ENCODE measurements around the gene ANKRD60.

ANKRD60 gene

GRCh38 chr20:58182521-58183140 lies 45.8 kb downstream of the ANKRD60 start:
- Histone ChIP-seq H3K27me3 (replicated peaks; ENCODE audit: control insufficient read depth, insufficient read depth, low read length) (peaks cover 23% of the 10 kb centered on the region), H3K4me1 (ENCODE audit: control insufficient read depth, insufficient read depth, low read length) (peaks cover 3% of the 10 kb centered on the region), H3K36me3 (ENCODE audit: control insufficient read depth, insufficient read depth, low read length, severe bottlenecking) (no peaks in the 10 kb centered on the region), H3K9ac (ENCODE audit: low read length) (no peak overlapping the region), H3K4me3 (ENCODE audit: low read length) (no peak overlapping the region), H3K9me3 (ENCODE audit: control insufficient read depth, low read length) (peaks cover 18% of the 10 kb centered on the region)
- DNase-seq (ENCODE audit: low read depth): no peak

- Histone ChIP-seq H3K9ac (ENCODE audit: low read length) (peak overlapping the region; percentile 18), H3K27me3 (replicated peaks; ENCODE audit: control insufficient read depth, insufficient read depth, low read length) (peaks cover 22% of the 10 kb centered on the region), H3K36me3 (ENCODE audit: control insufficient read depth, insufficient read depth, low read length, severe bottlenecking) (no peaks in the 10 kb centered on the region), H3K9me3 (ENCODE audit: control insufficient read depth, low read length) (peaks cover 13% of the 10 kb centered on the region), H3K4me3 (ENCODE audit: low read length) (peak overlapping the region; percentile 64), H3K4me1 (ENCODE audit: control insufficient read depth, insufficient read depth, low read length) (peaks cover 7% of the 10 kb centered on the region)
- DNase-seq (ENCODE audit: low read depth): peak; percentile 72
Measured at GRCh38 chr20:58179432-58180099, 48.9 kb downstream of the ANKRD60 start.

GRCh38 chr20:58179083-58179431 lies 49.4 kb downstream of the ANKRD60 start:
- DNase-seq (ENCODE audit: low read depth): no peak
- H3K27me3 ChIP-seq (replicated peaks; ENCODE audit: control insufficient read depth, insufficient read depth, low read length): peaks cover 17% of the 10 kb centered on the region
- H3K4me3 ChIP-seq (ENCODE audit: low read length): peak overlapping the region; percentile 64
- H3K9ac ChIP-seq (ENCODE audit: low read length): peak overlapping the region; percentile 18
- no peaks in the 10 kb centered on the region for H3K36me3 ChIP-seq (ENCODE audit: control insufficient read depth, insufficient read depth, low read length, severe bottlenecking)
- peaks cover 8% of the 10 kb centered on the region for H3K9me3 ChIP-seq (ENCODE audit: control insufficient read depth, low read length)
- H3K4me1 ChIP-seq (ENCODE audit: control insufficient read depth, insufficient read depth, low read length): peaks cover 10% of the 10 kb centered on the region

- Histone ChIP-seq H3K36me3 (ENCODE audit: control insufficient read depth, insufficient read depth, low read length, severe bottlenecking) (no peaks in the 10 kb centered on the region), H3K4me3 (ENCODE audit: low read length) (no peak overlapping the region), H3K4me1 (ENCODE audit: control insufficient read depth, insufficient read depth, low read length) (peaks cover 10% of the 10 kb centered on the region), H3K9me3 (ENCODE audit: control insufficient read depth, low read length) (no peaks in the 10 kb centered on the region), H3K9ac (ENCODE audit: low read length) (no peak overlapping the region), H3K27me3 (replicated peaks; ENCODE audit: control insufficient read depth, insufficient read depth, low read length) (peaks cover 16% of the 10 kb centered on the region)
- no peak for DNase-seq (ENCODE audit: low read depth)
Measured at GRCh38 chr20:58177799-58178198, 50.7 kb downstream of the ANKRD60 start.

GRCh38 chr20:58175836-58176235 lies 52.6 kb downstream of the ANKRD60 start:
- Histone ChIP-seq H3K9ac (ENCODE audit: low read length) (no peak overlapping the region), H3K4me1 (ENCODE audit: control insufficient read depth, insufficient read depth, low read length) (peaks cover 10% of the 10 kb centered on the region), H3K4me3 (ENCODE audit: low read length) (no peak overlapping the region), H3K27me3 (replicated peaks; ENCODE audit: control insufficient read depth, insufficient read depth, low read length) (peaks cover 3% of the 10 kb centered on the region), H3K9me3 (ENCODE audit: control insufficient read depth, low read length) (no peaks in the 10 kb centered on the region), H3K36me3 (ENCODE audit: control insufficient read depth, insufficient read depth, low read length, severe bottlenecking) (no peaks in the 10 kb centered on the region)
- no peak for DNase-seq (ENCODE audit: low read depth)

GRCh38 chr20:58175425-58175824 lies 53.0 kb downstream of the ANKRD60 start:
- Histone ChIP-seq H3K36me3 (ENCODE audit: control insufficient read depth, insufficient read depth, low read length, severe bottlenecking) (no peaks in the 10 kb centered on the region), H3K4me1 (ENCODE audit: control insufficient read depth, insufficient read depth, low read length) (peaks cover 10% of the 10 kb centered on the region), H3K4me3 (ENCODE audit: low read length) (no peak overlapping the region), H3K9me3 (ENCODE audit: control insufficient read depth, low read length) (no peaks in the 10 kb centered on the region), H3K27me3 (replicated peaks; ENCODE audit: control insufficient read depth, insufficient read depth, low read length) (no peaks in the 10 kb centered on the region), H3K9ac (ENCODE audit: low read length) (peak overlapping the region; percentile 47)
- no peak for DNase-seq (ENCODE audit: low read depth)

- Histone ChIP-seq H3K9ac (ENCODE audit: low read length) (peak overlapping the region; percentile 53), H3K27me3 (replicated peaks; ENCODE audit: control insufficient read depth, insufficient read depth, low read length) (no peaks in the 10 kb centered on the region), H3K9me3 (ENCODE audit: control insufficient read depth, low read length) (no peaks in the 10 kb centered on the region), H3K4me3 (ENCODE audit: low read length) (peak overlapping the region; percentile 28), H3K36me3 (ENCODE audit: control insufficient read depth, insufficient read depth, low read length, severe bottlenecking) (no peaks in the 10 kb centered on the region), H3K4me1 (ENCODE audit: control insufficient read depth, insufficient read depth, low read length) (peaks cover 10% of the 10 kb centered on the region)
- DNase-seq (ENCODE audit: low read depth): no peak
Measured at GRCh38 chr20:58174708-58175280, 53.7 kb downstream of the ANKRD60 start.

GRCh38 chr20:58173930-58174707 lies 54.3 kb downstream of the ANKRD60 start:
- no peaks in the 10 kb centered on the region for H3K9me3 ChIP-seq (ENCODE audit: control insufficient read depth, low read length)
- no peaks in the 10 kb centered on the region for H3K27me3 ChIP-seq (replicated peaks; ENCODE audit: control insufficient read depth, insufficient read depth, low read length)
- peak; percentile 1 for DNase-seq (ENCODE audit: low read depth)
- H3K4me1 ChIP-seq (ENCODE audit: control insufficient read depth, insufficient read depth, low read length): peaks cover 7% of the 10 kb centered on the region
- H3K36me3 ChIP-seq (ENCODE audit: control insufficient read depth, insufficient read depth, low read length, severe bottlenecking): no peaks in the 10 kb centered on the region
- peak overlapping the region; percentile 28 for H3K4me3 ChIP-seq (ENCODE audit: low read length)
- peak overlapping the region; percentile 53 for H3K9ac ChIP-seq (ENCODE audit: low read length)

GRCh38 chr20:58173091-58173490 lies 55.4 kb downstream of the ANKRD60 start:
- Histone ChIP-seq H3K4me1 (ENCODE audit: control insufficient read depth, insufficient read depth, low read length) (peaks cover 7% of the 10 kb centered on the region), H3K9ac (ENCODE audit: low read length) (no peak overlapping the region), H3K4me3 (ENCODE audit: low read length) (no peak overlapping the region), H3K36me3 (ENCODE audit: control insufficient read depth, insufficient read depth, low read length, severe bottlenecking) (no peaks in the 10 kb centered on the region), H3K9me3 (ENCODE audit: control insufficient read depth, low read length) (no peaks in the 10 kb centered on the region), H3K27me3 (replicated peaks; ENCODE audit: control insufficient read depth, insufficient read depth, low read length) (no peaks in the 10 kb centered on the region)
- DNase-seq (ENCODE audit: low read depth): no peak

- Histone ChIP-seq H3K9ac (ENCODE audit: low read length) (no peak overlapping the region), H3K27me3 (replicated peaks; ENCODE audit: control insufficient read depth, insufficient read depth, low read length) (no peaks in the 10 kb centered on the region), H3K4me1 (ENCODE audit: control insufficient read depth, insufficient read depth, low read length) (peaks cover 7% of the 10 kb centered on the region), H3K4me3 (ENCODE audit: low read length) (no peak overlapping the region), H3K36me3 (ENCODE audit: control insufficient read depth, insufficient read depth, low read length, severe bottlenecking) (no peaks in the 10 kb centered on the region), H3K9me3 (ENCODE audit: control insufficient read depth, low read length) (no peaks in the 10 kb centered on the region)
- no peak for DNase-seq (ENCODE audit: low read depth)
Measured at GRCh38 chr20:58171796-58172425, 56.5 kb downstream of the ANKRD60 start.

- H3K36me3 ChIP-seq (ENCODE audit: control insufficient read depth, insufficient read depth, low read length, severe bottlenecking): no peaks in the 10 kb centered on the region
- no peaks in the 10 kb centered on the region for H3K9me3 ChIP-seq (ENCODE audit: control insufficient read depth, low read length)
- H3K4me3 ChIP-seq (ENCODE audit: low read length): no peak overlapping the region
- H3K4me1 ChIP-seq (ENCODE audit: control insufficient read depth, insufficient read depth, low read length): peaks cover 2% of the 10 kb centered on the region
- peak; percentile 56 for DNase-seq (ENCODE audit: low read depth)
- H3K9ac ChIP-seq (ENCODE audit: low read length): no peak overlapping the region
- no peaks in the 10 kb centered on the region for H3K27me3 ChIP-seq (replicated peaks; ENCODE audit: control insufficient read depth, insufficient read depth, low read length)
Measured at GRCh38 chr20:58169450-58169849, 59.0 kb downstream of the ANKRD60 start.
